Body of pancreas (tissue), 4 donors: ENCODE results near the gene DRAM1. TPM values are rescaled to one million over a fixed set of nuclear protein-coding genes. Genes with fewer than 3 reads are reported as not detected.
A peak's percentile ranks its signal among the peaks of the same experiment; 100 is the strongest.

ENCODE experiments used
- ATAC-seq: fragments of 150-250 bp; one replicate; pipeline ENCODE4 v1.9.1; 2016
- DNase-seq, 4 donors: peaks; one replicate each; pipeline ENCODE4 v3.0.0-alpha.2; 2019
- H3K27ac ChIP-seq, 4 donors: fragments of 200-600 bp; sonication (generic); 1 replicate in 3 of 4; 2 replicates in 1 of 4; pipeline versions ENCODE4 v1.5.1 to v1.6.1; 2016 to 2019; ENCODE audit warnings: mild to moderate bottlenecking in 1 of 4, mixed read lengths in 1 of 4, moderate library complexity in 1 of 4
- H3K27me3 ChIP-seq, 2 donors: fragments of 200-600 bp; sonication (generic); one replicate each; pipeline ENCODE4 v1.6.0; 2016; ENCODE audit warnings: mild to moderate bottlenecking in 1 of 2
- H3K36me3 ChIP-seq, 2 donors: fragments of 200-600 bp; sonication (generic); replicated peaks in 1 of 2; 2 replicates each; pipeline ENCODE4 v1.5.1; 2016; ENCODE audit warnings: low read depth in 2 of 2; ENCODE audit not compliant: insufficient read depth in 1 of 2
- H3K4me1 ChIP-seq: fragments of 200-600 bp; sonication (generic); one replicate; pipeline ENCODE4 v1.6.0; 2016
- H3K4me3 ChIP-seq, 2 donors: fragments of 200-600 bp; sonication (generic); 1 replicate in 1 of 2; 2 replicates in 1 of 2; pipeline ENCODE4 v1.5.1; 2016 to 2019
- H3K9me3 ChIP-seq, 3 donors: fragments of 200-600 bp; sonication (generic); 1 replicate in 2 of 3; 2 replicates in 1 of 3; pipeline ENCODE4 v1.5.1; 2016
- POLR2A ChIP-seq, 3 donors: fragments of 450-650 bp; IDR thresholded peaks; one replicate each; pipeline ENCODE4 v1.6.1; 2016; ENCODE audit warnings: antibody characterized with exemption in 3 of 3, mild to moderate bottlenecking in 2 of 3
- WGBS, 2 donors: methylation state at CpG; one replicate each; pipeline ENCODE4 v1.1.5; 2017; 5-methylcytosine and 5-hydroxymethylcytosine counted together
- intact Hi-C: fragments of 100-400 bp; cut with DNase I; formaldehyde crosslinking; loops from one replicate; pipeline ENCODE4 v1.15.1; 2023
- total RNA-seq, 2 donors: library from RNA; depleted of rRNA; stranded (reverse); fragments of >200 nt; gene quantifications; one replicate each; pipeline ENCODE4 v1.1.0, GENCODE V29; 2016
- TF ChIP-seq, protein P1 (sequence below), 7 experiments: fragments of 450-650 bp in 4 of 7; fragments of 200-600 bp in 3 of 7; sonication (generic) in 3 of 7; IDR thresholded peaks; one replicate each; pipeline ENCODE4 v1.5.1; 2016 to 2019; ENCODE audit warnings: antibody characterized with exemption in 7 of 7

The DRAM1 gene
- total RNA-seq, 2 donors from 2014 or later: 2.6 to 14.5 TPM

DNA sequence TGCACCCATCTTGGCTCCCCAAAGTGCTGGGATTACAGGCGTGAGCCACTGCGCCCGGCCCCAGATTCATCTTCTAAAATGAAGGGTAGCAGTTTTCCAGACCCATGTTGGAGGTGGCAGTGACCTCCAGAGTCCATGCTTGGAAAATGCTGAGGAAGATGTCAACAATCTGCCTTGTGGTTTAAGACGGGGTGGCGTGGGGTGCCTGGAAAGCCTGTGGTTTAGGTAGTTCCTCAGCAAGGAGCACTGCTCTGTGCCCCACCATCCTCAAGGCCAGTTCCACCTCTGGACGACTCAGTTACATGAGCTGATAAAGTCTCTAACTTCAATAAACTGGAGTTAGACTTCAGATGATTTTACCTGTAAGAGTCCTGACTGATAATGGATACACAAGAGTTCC lies 48.6 kb downstream of the DRAM1 start:
- H3K9me3 ChIP-seq: no peaks in the 10 kb centered on the region
- H3K4me3 ChIP-seq: no peak overlapping the region
- DNase-seq (peak in 1 of 4 donors; percentile 16), ATAC-seq (no peak)
- H3K27me3 ChIP-seq: no peaks in the 10 kb centered on the region
- H3K4me1 ChIP-seq: no peaks in the 10 kb centered on the region
- intact Hi-C loops: no loop called here
- H3K27ac ChIP-seq: peak overlapping the region in 1 of 4 donors; percentile 18
- no peaks in the 10 kb centered on the region for H3K36me3 ChIP-seq
- TF ChIP-seq, protein P1, sequence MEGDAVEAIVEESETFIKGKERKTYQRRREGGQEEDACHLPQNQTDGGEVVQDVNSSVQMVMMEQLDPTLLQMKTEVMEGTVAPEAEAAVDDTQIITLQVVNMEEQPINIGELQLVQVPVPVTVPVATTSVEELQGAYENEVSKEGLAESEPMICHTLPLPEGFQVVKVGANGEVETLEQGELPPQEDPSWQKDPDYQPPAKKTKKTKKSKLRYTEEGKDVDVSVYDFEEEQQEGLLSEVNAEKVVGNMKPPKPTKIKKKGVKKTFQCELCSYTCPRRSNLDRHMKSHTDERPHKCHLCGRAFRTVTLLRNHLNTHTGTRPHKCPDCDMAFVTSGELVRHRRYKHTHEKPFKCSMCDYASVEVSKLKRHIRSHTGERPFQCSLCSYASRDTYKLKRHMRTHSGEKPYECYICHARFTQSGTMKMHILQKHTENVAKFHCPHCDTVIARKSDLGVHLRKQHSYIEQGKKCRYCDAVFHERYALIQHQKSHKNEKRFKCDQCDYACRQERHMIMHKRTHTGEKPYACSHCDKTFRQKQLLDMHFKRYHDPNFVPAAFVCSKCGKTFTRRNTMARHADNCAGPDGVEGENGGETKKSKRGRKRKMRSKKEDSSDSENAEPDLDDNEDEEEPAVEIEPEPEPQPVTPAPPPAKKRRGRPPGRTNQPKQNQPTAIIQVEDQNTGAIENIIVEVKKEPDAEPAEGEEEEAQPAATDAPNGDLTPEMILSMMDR (IDR thresholded peaks at IDR 0.05): no peak
- TF ChIP-seq POLR2A (IDR thresholded peaks at IDR 0.05): no peak
- 57 to 84% methylated on average over 4 to 6 of the region's 6 CpGs for WGBS, 2 donors

DNA sequence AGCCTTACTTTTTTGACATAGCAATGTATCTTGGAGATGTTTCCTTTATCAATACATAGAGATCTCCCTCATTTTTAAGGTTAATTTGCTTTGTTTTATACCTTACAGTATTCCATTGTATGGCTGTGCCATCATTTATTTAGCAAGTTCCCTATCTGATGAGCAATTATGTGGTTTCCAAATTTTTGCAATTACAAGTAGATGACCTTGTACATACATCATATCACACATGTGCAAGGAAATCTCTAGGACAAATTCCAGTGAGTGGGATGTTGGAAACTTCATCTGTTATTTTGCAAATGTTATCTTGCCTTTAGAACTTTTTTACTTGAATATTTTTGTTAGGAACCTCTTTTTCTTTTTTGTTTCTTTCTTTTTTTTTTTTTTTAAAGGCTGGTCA lies 49.7 kb downstream of the DRAM1 start:
- Histone ChIP-seq H3K36me3 (no peaks in the 10 kb centered on the region), H3K27me3 (no peaks in the 10 kb centered on the region), H3K27ac (no peak overlapping the region), H3K4me1 (no peaks in the 10 kb centered on the region), H3K9me3 (no peaks in the 10 kb centered on the region), H3K4me3 (no peak overlapping the region)
- no peak for ATAC-seq
- intact Hi-C loops: no loop called here
- TF ChIP-seq, protein P1 (IDR thresholded peaks at IDR 0.05): no peak
- TF ChIP-seq POLR2A (IDR thresholded peaks at IDR 0.05): no peak
- DNase-seq: no peak

DNA sequence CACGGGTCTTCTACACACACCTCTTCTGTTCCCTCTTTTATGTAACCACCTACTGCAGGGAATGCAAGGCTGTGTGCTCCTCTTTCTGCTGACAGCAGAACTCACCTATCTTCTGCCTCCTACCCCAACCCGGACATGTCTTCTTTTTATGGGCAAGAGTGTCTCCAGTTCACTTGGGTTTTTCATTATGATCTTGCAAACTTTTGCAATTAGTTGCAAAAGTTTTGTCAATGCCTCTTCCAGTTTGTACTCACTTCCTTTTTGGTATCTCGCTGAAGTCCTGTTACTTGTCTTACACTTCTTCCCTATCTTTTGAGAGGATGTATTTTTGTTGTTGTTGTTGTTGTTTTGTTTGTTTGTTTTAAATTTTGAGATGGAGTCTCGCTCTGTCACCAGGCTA lies 50.6 kb downstream of the DRAM1 start:
- Histone ChIP-seq H3K36me3 (no peaks in the 10 kb centered on the region), H3K9me3 (no peaks in the 10 kb centered on the region), H3K4me1 (no peaks in the 10 kb centered on the region), H3K27me3 (no peaks in the 10 kb centered on the region), H3K27ac (no peak overlapping the region), H3K4me3 (no peak overlapping the region)
- no peak for DNase-seq
- WGBS, 2 donors: 67 to 78% methylated on average over 4 of the region's 4 CpGs
- ATAC-seq: no peak
- TF ChIP-seq, protein P1 (IDR thresholded peaks at IDR 0.05): no peak
- TF ChIP-seq POLR2A (IDR thresholded peaks at IDR 0.05): no peak
- intact Hi-C loops: no loop called here

DNA sequence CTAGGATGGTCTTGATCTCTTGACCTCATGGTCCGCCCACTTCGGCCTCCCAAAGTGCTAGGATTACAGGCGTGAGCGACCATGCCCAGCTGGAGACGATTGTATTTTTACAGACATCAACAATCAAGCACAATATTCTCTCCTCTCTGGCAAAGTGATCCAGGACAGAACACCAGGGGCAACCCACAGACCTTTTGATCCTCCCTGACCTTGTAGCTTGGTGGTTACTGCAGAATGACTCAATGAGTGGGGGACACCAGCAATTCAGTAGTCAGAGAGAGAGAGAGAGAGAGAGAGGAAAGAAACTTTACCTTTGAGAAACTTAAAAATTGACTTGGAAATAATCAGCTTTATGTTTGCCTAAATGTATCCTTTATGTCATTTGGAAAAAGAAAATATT lies 51.2 kb downstream of the DRAM1 start:
- intact Hi-C loops: no loop called here
- DNase-seq: no peak
- Histone ChIP-seq H3K9me3 (no peaks in the 10 kb centered on the region), H3K27ac (no peak overlapping the region), H3K4me3 (no peak overlapping the region), H3K27me3 (no peaks in the 10 kb centered on the region), H3K4me1 (no peaks in the 10 kb centered on the region), H3K36me3 (no peaks in the 10 kb centered on the region)
- WGBS, 2 donors: 69 to 76% methylated on average over 5 of the region's 5 CpGs
- TF ChIP-seq, protein P1 (IDR thresholded peaks at IDR 0.05): no peak
- no peak for TF ChIP-seq POLR2A (IDR thresholded peaks at IDR 0.05)
- no peak for ATAC-seq

DNA sequence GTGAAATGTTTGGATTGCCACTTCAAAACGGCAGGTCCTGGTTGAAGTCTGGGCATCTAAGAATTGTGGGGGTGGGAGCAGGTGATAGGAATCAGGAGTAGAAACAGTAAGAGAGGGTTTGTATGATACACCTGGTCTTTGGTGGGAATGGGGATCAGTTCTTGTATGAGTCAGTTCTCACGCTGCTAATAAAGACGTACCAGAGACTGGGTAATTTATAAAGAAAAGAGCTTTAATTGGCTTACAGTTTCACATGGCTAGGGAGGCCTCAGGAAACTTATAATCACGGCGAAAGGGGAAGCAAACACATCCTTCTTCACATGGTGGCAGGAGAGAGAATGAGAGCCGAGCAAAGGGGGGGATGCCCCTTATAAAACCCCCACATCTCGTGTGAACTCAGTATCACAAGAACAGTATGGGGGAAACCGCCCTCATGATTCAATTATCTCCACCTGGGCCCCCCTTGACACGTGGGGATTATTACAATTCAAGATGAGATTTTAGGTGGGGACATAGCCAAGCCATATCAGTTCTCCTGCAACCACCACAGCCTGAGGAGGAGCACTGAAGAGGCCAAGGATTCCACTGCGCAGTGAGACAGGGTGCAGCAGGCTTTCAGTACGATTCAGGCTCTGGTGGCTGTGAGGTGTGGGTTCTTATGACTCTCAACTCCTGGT lies 52.1 kb downstream of the DRAM1 start:
- DNase-seq (no peak), ATAC-seq (no peak)
- intact Hi-C loops: no loop called here
- 66 to 71% methylated on average over 11 of the region's 11 CpGs for WGBS, 2 donors
- no peak for TF ChIP-seq POLR2A (IDR thresholded peaks at IDR 0.05)
- TF ChIP-seq, protein P1 (IDR thresholded peaks at IDR 0.05): no peak
- Histone ChIP-seq H3K4me3 (no peak overlapping the region), H3K27ac (no peak overlapping the region), H3K36me3 (no peaks in the 10 kb centered on the region), H3K4me1 (no peaks in the 10 kb centered on the region), H3K27me3 (no peaks in the 10 kb centered on the region), H3K9me3 (no peaks in the 10 kb centered on the region)
